HFFc6 (cell line): Measurements from ENCODE around the gene CTU2. TPM values are rescaled to one million over a fixed set of nuclear protein-coding genes. Genes with fewer than 3 reads are reported as not detected.

ENCODE experiments used
- DNase-seq: peaks from one replicate; pipeline ENCODE4 v3.0.0-alpha.2; 2018
- H3K27ac Mint-ChIP-seq: 2 replicates; pipeline ENCODE4 v1.8.0; 2020; ENCODE audit warnings: mild to moderate bottlenecking, mixed read lengths
- H3K27me3 Mint-ChIP-seq: 2 replicates; pipeline ENCODE4 v1.8.0; 2021; ENCODE audit warnings: mild to moderate bottlenecking, moderate library complexity, mixed read lengths; ENCODE audit not compliant: insufficient read depth
- H3K36me3 Mint-ChIP-seq: 2 replicates; pipeline ENCODE4 v1.8.0; 2021; ENCODE audit warnings: low read depth, mixed read lengths
- H3K4me1 Mint-ChIP-seq: 2 replicates; pipeline ENCODE4 v1.8.0; 2020; ENCODE audit warnings: low read depth, mixed read lengths
- H3K4me3 Mint-ChIP-seq: 2 replicates; pipeline ENCODE4 v1.8.0; 2020; ENCODE audit warnings: mild to moderate bottlenecking, moderate library complexity, mixed read lengths
- H3K9me3 Mint-ChIP-seq: 2 replicates; pipeline ENCODE4 v1.8.0; 2020; ENCODE audit warnings: mild to moderate bottlenecking, mixed read lengths
- CTCF ChIP-seq: fragments of 200-600 bp; sonication (generic); IDR thresholded peaks from 2 replicates; pipeline ENCODE4 v1.5.0; 2021; ENCODE audit warnings: antibody characterized with exemption, mild to moderate bottlenecking
- total RNA-seq, 6 experiments: library from RNA; stranded (reverse); fragmentation: NEBNext Ultra II Directional; extraction: Animal tissue kit (Norgen Biotek cat#: 25700); gene quantifications; 2 replicates in 1 of 6; 3 replicates in 5 of 6; pipeline ENCODE4 v1.2.3, GENCODE V29; 2021

Gene CTU2
- total RNA-seq, 6 experiments from 2014 or later: 26.2 to 37.0 (median 33.2) TPM

GRCh38 chr16:88744577-88745521 is 38.5 kb downstream of the CTU2 start:
- no peak for DNase-seq
- H3K27ac Mint-ChIP-seq: no peak overlapping the region
- no peaks in the 10 kb centered on the region for H3K36me3 Mint-ChIP-seq
- no peaks in the 10 kb centered on the region; the same call in 1 of the 2 replicates for H3K4me1 Mint-ChIP-seq
- no peaks in the 10 kb centered on the region for H3K9me3 Mint-ChIP-seq
- no peaks in the 10 kb centered on the region; the same call in 1 of the 2 replicates for H3K27me3 Mint-ChIP-seq
- H3K4me3 Mint-ChIP-seq: no peak overlapping the region
- TF ChIP-seq CTCF: no peak

- no peak for DNase-seq
- peak overlapping the region; percentile 58; the same call in 1 of the 2 replicates for H3K27ac Mint-ChIP-seq
- H3K9me3 Mint-ChIP-seq: no peaks in the 10 kb centered on the region
- TF ChIP-seq CTCF: no peak
- no peak overlapping the region for H3K4me3 Mint-ChIP-seq
- no peaks in the 10 kb centered on the region; the same call in 1 of the 2 replicates for H3K4me1 Mint-ChIP-seq
- H3K36me3 Mint-ChIP-seq: no peaks in the 10 kb centered on the region
- no peaks in the 10 kb centered on the region; the same call in none of the 2 replicates for H3K27me3 Mint-ChIP-seq
Observed at GRCh38 chr16:88746506-88746905, 40.2 kb downstream of the CTU2 start.

- H3K27ac Mint-ChIP-seq: no peak overlapping the region
Observed at GRCh38 chr16:88747588-88748301, 41.4 kb downstream of the CTU2 start.

GRCh38 chr16:88748364-88748763 is 42.1 kb downstream of the CTU2 start:
- no peak for DNase-seq
- peaks cover under 1% of the 10 kb centered on the region for H3K4me1 Mint-ChIP-seq
- no peak for TF ChIP-seq CTCF
- no peak overlapping the region for H3K27ac Mint-ChIP-seq
- no peaks in the 10 kb centered on the region; the same call in none of the 2 replicates for H3K27me3 Mint-ChIP-seq
- no peaks in the 10 kb centered on the region for H3K9me3 Mint-ChIP-seq
- H3K4me3 Mint-ChIP-seq: no peak overlapping the region
- H3K36me3 Mint-ChIP-seq: no peaks in the 10 kb centered on the region; the same call in 1 of the 2 replicates

More at GRCh38 chr16:88747588-88748301, 41.4 kb downstream of the CTU2 start:
- H3K4me3 Mint-ChIP-seq: no peak overlapping the region
- no peak for DNase-seq
- no peaks in the 10 kb centered on the region for H3K9me3 Mint-ChIP-seq
- TF ChIP-seq CTCF: peak; percentile 58; the same call in 1 of the 2 replicates
- H3K4me1 Mint-ChIP-seq: no peaks in the 10 kb centered on the region; the same call in 1 of the 2 replicates
- H3K36me3 Mint-ChIP-seq: no peaks in the 10 kb centered on the region; the same call in 1 of the 2 replicates
- no peaks in the 10 kb centered on the region; the same call in none of the 2 replicates for H3K27me3 Mint-ChIP-seq

GRCh38 chr16:88749358-88749757 is 43.1 kb downstream of the CTU2 start:
- Mint-ChIP-seq H3K4me3 (no peak overlapping the region), H3K27me3 (peaks cover 2% of the 10 kb centered on the region), H3K9me3 (no peaks in the 10 kb centered on the region), H3K36me3 (no peaks in the 10 kb centered on the region; the same call in 1 of the 2 replicates), H3K27ac (no peak overlapping the region), H3K4me1 (peaks cover 9% of the 10 kb centered on the region)
- no peak for TF ChIP-seq CTCF
- DNase-seq: no peak
